T47D (cell line): Measurements from ENCODE around the gene SNCG.
"Not testable (repeated sequence)": the region's sequence is repeated elsewhere in the genome, so short reads cannot be mapped to it uniquely, and the experiment has no call there.

ENCODE experiments used
- DNase-seq, 2 experiments: peaks; one replicate each; pipeline versions ENCODE4 v3.0.0 to v3.0.0-alpha.2; 2011 to 2012; ENCODE audit warnings: low read depth in 1 of 2, low spot score in 1 of 2
- JUND ChIP-seq: IDR thresholded peaks from 2 replicates; pipeline ENCODE4 v1.6.1; 2012; ENCODE audit warnings: low read depth
- in situ Hi-C: cut with HindIII; loops from 2 replicates; pipeline ENCODE4 v1.10.0; 2016; ENCODE audit warnings: low sequenced_read_pairs, low pct_unique_long_range_greater_than_20kb

Gene SNCG

GRCh38 chr10:86965986-86966654 lies 7.7 kb downstream of the SNCG start:
- TF ChIP-seq JUND = no peak
- in situ Hi-C loops = no loop called here
- DNase-seq = no peak

GRCh38 chr10:86967481-86967941 lies 9.1 kb downstream of the SNCG start:
- DNase-seq = no peak
- in situ Hi-C loops = no loop called here
- TF ChIP-seq JUND = no peak

- peak; percentile 73 to 96 for DNase-seq
- in situ Hi-C loops = no loop called here
- no peak for TF ChIP-seq JUND
These were observed 10.0 kb downstream of the SNCG start, which contains the start of gene ADIRF for GRCh38 chr10:86968271-86968993. TSS of gene ADIRF (plus strand) at chr10:86968482. CDS start at chr10:86968545, 63 bp downstream.

GRCh38 chr10:86968994-86969355 lies 10.6 kb downstream of the SNCG start:
- DNase-seq = no peak
- in situ Hi-C loops = no loop called here
- TF ChIP-seq JUND = no peak

GRCh38 chr10:86969421-86970041 lies 11.1 kb downstream of the SNCG start:
- peak in 1 of 2 experiments; percentile 57 for DNase-seq
- no peak for TF ChIP-seq JUND
- in situ Hi-C loops = no loop called here

GRCh38 chr10:86970162-86970981 lies 12.0 kb downstream of the SNCG start:
- in situ Hi-C loops = no loop called here
- peak; percentile 81 to 86 for DNase-seq
- no peak for TF ChIP-seq JUND

GRCh38 chr10:86970982-86971231 lies 12.5 kb downstream of the SNCG start:
- in situ Hi-C loops = no loop called here
- TF ChIP-seq JUND = no peak
- no peak for DNase-seq

- no peak for TF ChIP-seq JUND
- in situ Hi-C loops = no loop called here
- DNase-seq = peak; percentile 80 to 93
These were observed 13.0 kb downstream of the SNCG start for GRCh38 chr10:86971232-86971991.

GRCh38 chr10:86972613-86973380 lies 14.4 kb downstream of the SNCG start:
- in situ Hi-C loops = no loop called here
- no peak for DNase-seq
- no peak for TF ChIP-seq JUND

- TF ChIP-seq JUND = no peak
- in situ Hi-C loops = no loop called here
- DNase-seq = no peak
These were observed 16.1 kb downstream of the SNCG start for GRCh38 chr10:86974484-86974883.

GRCh38 chr10:86976362-86977056 lies 18.1 kb downstream of the SNCG start:
- in situ Hi-C loops = no loop called here
- no peak for TF ChIP-seq JUND
- no peak for DNase-seq

GRCh38 chr10:86978457-86978856 lies 20.1 kb downstream of the SNCG start:
- DNase-seq, in situ Hi-C loops: not testable (repeated sequence)
